Measurements from ENCODE around the gene NACA2.
"Not testable (repeated sequence)": the region's sequence is repeated elsewhere in the genome, so short reads cannot be mapped to it uniquely, and the experiment has no call there.

The NACA2 gene

GRCh38 chr17:61591018-61591417, at the start of gene NACA2:
Gene NACA2, minus strand, starts transcription at chr17:61591219. Its CDS starts 39 bp downstream, at chr17:61591180.
- Histone ChIP-seq H3K9me3 (ENCODE audit: control insufficient read depth, low read length) (no peaks in the 10 kb centered on the region), H3K27me3 (replicated peaks; ENCODE audit: control insufficient read depth, insufficient read depth, low read length) (peaks cover 69% of the 10 kb centered on the region), H3K36me3 (ENCODE audit: control insufficient read depth, insufficient read depth, low read length, severe bottlenecking) (no peaks in the 10 kb centered on the region), H3K4me3 (ENCODE audit: low read length) (no peak within 1 kb of the TSS), H3K4me1 (ENCODE audit: control insufficient read depth, insufficient read depth, low read length) (peaks cover 9% of the 10 kb centered on the region), H3K9ac (ENCODE audit: low read length) (no peak within 1 kb of the TSS)
- DNase-seq (ENCODE audit: low read depth) = no peak

- no peaks in the 10 kb centered on the region for H3K36me3 ChIP-seq (ENCODE audit: control insufficient read depth, insufficient read depth, low read length, severe bottlenecking)
- no peaks in the 10 kb centered on the region for H3K27me3 ChIP-seq (replicated peaks; ENCODE audit: control insufficient read depth, insufficient read depth, low read length)
- H3K9me3 ChIP-seq (ENCODE audit: control insufficient read depth, low read length) = no peaks in the 10 kb centered on the region
- H3K9ac ChIP-seq (ENCODE audit: low read length) = no peak overlapping the region
- H3K4me1 ChIP-seq (ENCODE audit: control insufficient read depth, insufficient read depth, low read length) = no peaks in the 10 kb centered on the region
- no peak for DNase-seq (ENCODE audit: low read depth)
- no peak overlapping the region for H3K4me3 ChIP-seq (ENCODE audit: low read length)
These were observed 48.8 kb upstream of the NACA2 start for GRCh38 chr17:61639818-61640217.

GRCh38 chr17:61638087-61638486, 47.1 kb upstream of the NACA2 start:
- H3K27me3 ChIP-seq (replicated peaks; ENCODE audit: control insufficient read depth, insufficient read depth, low read length) = no peaks in the 10 kb centered on the region
- no peak overlapping the region for H3K9ac ChIP-seq (ENCODE audit: low read length)
- DNase-seq (ENCODE audit: low read depth) = no peak
- H3K4me1 ChIP-seq (ENCODE audit: control insufficient read depth, insufficient read depth, low read length) = no peaks in the 10 kb centered on the region
- no peaks in the 10 kb centered on the region for H3K36me3 ChIP-seq (ENCODE audit: control insufficient read depth, insufficient read depth, low read length, severe bottlenecking)
- no peak overlapping the region for H3K4me3 ChIP-seq (ENCODE audit: low read length)
- no peaks in the 10 kb centered on the region for H3K9me3 ChIP-seq (ENCODE audit: control insufficient read depth, low read length)

GRCh38 chr17:61635913-61636432, 45.0 kb upstream of the NACA2 start:
- no peaks in the 10 kb centered on the region for H3K27me3 ChIP-seq (replicated peaks; ENCODE audit: control insufficient read depth, insufficient read depth, low read length)
- H3K4me3 ChIP-seq (ENCODE audit: low read length) = no peak overlapping the region
- H3K36me3 ChIP-seq (ENCODE audit: control insufficient read depth, insufficient read depth, low read length, severe bottlenecking) = no peaks in the 10 kb centered on the region
- H3K9ac ChIP-seq (ENCODE audit: low read length) = no peak overlapping the region
- no peaks in the 10 kb centered on the region for H3K9me3 ChIP-seq (ENCODE audit: control insufficient read depth, low read length)
- H3K4me1 ChIP-seq (ENCODE audit: control insufficient read depth, insufficient read depth, low read length) = no peaks in the 10 kb centered on the region
- DNase-seq (ENCODE audit: low read depth) = peak; percentile 79

- Histone ChIP-seq H3K4me1 (ENCODE audit: control insufficient read depth, insufficient read depth, low read length) (no peaks in the 10 kb centered on the region), H3K36me3 (ENCODE audit: control insufficient read depth, insufficient read depth, low read length, severe bottlenecking) (no peaks in the 10 kb centered on the region), H3K27me3 (replicated peaks; ENCODE audit: control insufficient read depth, insufficient read depth, low read length) (no peaks in the 10 kb centered on the region), H3K4me3 (ENCODE audit: low read length) (no peak overlapping the region), H3K9ac (ENCODE audit: low read length) (no peak overlapping the region), H3K9me3 (ENCODE audit: control insufficient read depth, low read length) (no peaks in the 10 kb centered on the region)
- no peak for DNase-seq (ENCODE audit: low read depth)
These were observed 44.0 kb upstream of the NACA2 start for GRCh38 chr17:61634942-61635538.

- Histone ChIP-seq H3K4me1 (ENCODE audit: control insufficient read depth, insufficient read depth, low read length) (no peaks in the 10 kb centered on the region), H3K4me3 (ENCODE audit: low read length) (no peak overlapping the region), H3K27me3 (replicated peaks; ENCODE audit: control insufficient read depth, insufficient read depth, low read length) (no peaks in the 10 kb centered on the region), H3K9me3 (ENCODE audit: control insufficient read depth, low read length) (no peaks in the 10 kb centered on the region), H3K36me3 (ENCODE audit: control insufficient read depth, insufficient read depth, low read length, severe bottlenecking) (no peaks in the 10 kb centered on the region), H3K9ac (ENCODE audit: low read length) (no peak overlapping the region)
- no peak for DNase-seq (ENCODE audit: low read depth)
These were observed 43.1 kb upstream of the NACA2 start for GRCh38 chr17:61634011-61634539.

- Histone ChIP-seq H3K27me3 (replicated peaks; ENCODE audit: control insufficient read depth, insufficient read depth, low read length) (no peaks in the 10 kb centered on the region), H3K36me3 (ENCODE audit: control insufficient read depth, insufficient read depth, low read length, severe bottlenecking) (no peaks in the 10 kb centered on the region), H3K9ac (ENCODE audit: low read length) (no peak overlapping the region), H3K4me1 (ENCODE audit: control insufficient read depth, insufficient read depth, low read length) (no peaks in the 10 kb centered on the region), H3K9me3 (ENCODE audit: control insufficient read depth, low read length) (no peaks in the 10 kb centered on the region), H3K4me3 (ENCODE audit: low read length) (no peak overlapping the region)
- no peak for DNase-seq (ENCODE audit: low read depth)
These were observed 41.8 kb upstream of the NACA2 start for GRCh38 chr17:61632826-61633225.

- Histone ChIP-seq H3K36me3 (ENCODE audit: control insufficient read depth, insufficient read depth, low read length, severe bottlenecking) (no peaks in the 10 kb centered on the region), H3K9me3 (ENCODE audit: control insufficient read depth, low read length) (no peaks in the 10 kb centered on the region), H3K27me3 (replicated peaks; ENCODE audit: control insufficient read depth, insufficient read depth, low read length) (no peaks in the 10 kb centered on the region), H3K4me3 (ENCODE audit: low read length) (no peak overlapping the region), H3K9ac (ENCODE audit: low read length) (no peak overlapping the region), H3K4me1 (ENCODE audit: control insufficient read depth, insufficient read depth, low read length) (no peaks in the 10 kb centered on the region)
- DNase-seq (ENCODE audit: low read depth) = no peak
These were observed 40.8 kb upstream of the NACA2 start for GRCh38 chr17:61631800-61632199.

- not testable (repeated sequence) for H3K9me3 ChIP-seq (ENCODE audit: control insufficient read depth, low read length); H3K27me3 ChIP-seq (replicated peaks; ENCODE audit: control insufficient read depth, insufficient read depth, low read length); H3K4me1 ChIP-seq (ENCODE audit: control insufficient read depth, insufficient read depth, low read length); H3K4me3 ChIP-seq (ENCODE audit: low read length); DNase-seq (ENCODE audit: low read depth); H3K36me3 ChIP-seq (ENCODE audit: control insufficient read depth, insufficient read depth, low read length, severe bottlenecking); H3K9ac ChIP-seq (ENCODE audit: low read length)
These were observed 37.1 kb upstream of the NACA2 start for GRCh38 chr17:61628158-61628557.

- Histone ChIP-seq H3K4me1 (ENCODE audit: control insufficient read depth, insufficient read depth, low read length) (no peaks in the 10 kb centered on the region), H3K4me3 (ENCODE audit: low read length) (no peak overlapping the region), H3K9ac (ENCODE audit: low read length) (no peak overlapping the region), H3K36me3 (ENCODE audit: control insufficient read depth, insufficient read depth, low read length, severe bottlenecking) (no peaks in the 10 kb centered on the region), H3K9me3 (ENCODE audit: control insufficient read depth, low read length) (no peaks in the 10 kb centered on the region), H3K27me3 (replicated peaks; ENCODE audit: control insufficient read depth, insufficient read depth, low read length) (no peaks in the 10 kb centered on the region)
- no peak for DNase-seq (ENCODE audit: low read depth)
These were observed 36.6 kb upstream of the NACA2 start for GRCh38 chr17:61627658-61628057.

GRCh38 chr17:61627125-61627524, 36.1 kb upstream of the NACA2 start:
- Histone ChIP-seq H3K4me3 (ENCODE audit: low read length) (no peak overlapping the region), H3K9ac (ENCODE audit: low read length) (no peak overlapping the region), H3K9me3 (ENCODE audit: control insufficient read depth, low read length) (no peaks in the 10 kb centered on the region), H3K4me1 (ENCODE audit: control insufficient read depth, insufficient read depth, low read length) (no peaks in the 10 kb centered on the region), H3K36me3 (ENCODE audit: control insufficient read depth, insufficient read depth, low read length, severe bottlenecking) (no peaks in the 10 kb centered on the region), H3K27me3 (replicated peaks; ENCODE audit: control insufficient read depth, insufficient read depth, low read length) (no peaks in the 10 kb centered on the region)
- no peak for DNase-seq (ENCODE audit: low read depth)

GRCh38 chr17:61625564-61625963, 34.5 kb upstream of the NACA2 start:
- Histone ChIP-seq H3K9ac (ENCODE audit: low read length) (no peak overlapping the region), H3K27me3 (replicated peaks; ENCODE audit: control insufficient read depth, insufficient read depth, low read length) (no peaks in the 10 kb centered on the region), H3K36me3 (ENCODE audit: control insufficient read depth, insufficient read depth, low read length, severe bottlenecking) (no peaks in the 10 kb centered on the region), H3K4me3 (ENCODE audit: low read length) (no peak overlapping the region), H3K9me3 (ENCODE audit: control insufficient read depth, low read length) (peaks cover 15% of the 10 kb centered on the region), H3K4me1 (ENCODE audit: control insufficient read depth, insufficient read depth, low read length) (no peaks in the 10 kb centered on the region)
- no peak for DNase-seq (ENCODE audit: low read depth)
